ENCODE measurements around the gene PLCG1. TPM values are rescaled to one million over a fixed set of nuclear protein-coding genes. Genes with fewer than 3 reads are reported as not detected.

PLCG1 gene
- total RNA-seq, 1 experiment from 2014 or later, result 37.6 TPM

- DNase-seq (ENCODE audit: low read depth), result no peak
Measured at GRCh38 chr20:41138475-41139226, 1.3 kb downstream of the PLCG1 start.

GRCh38 chr20:41139227-41140093 lies 2.1 kb downstream of the PLCG1 start:
- in situ Hi-C loops (cut with HindIII; ENCODE audit: low pct_unique_long_range_greater_than_20kb, low sequenced_read_pairs), result no loop called here

More at GRCh38 chr20:41138475-41139226, 1.3 kb downstream of the PLCG1 start:
- in situ Hi-C loops (cut with HindIII; ENCODE audit: low pct_unique_long_range_greater_than_20kb, low sequenced_read_pairs), result no loop called here

GRCh38 chr20:41140226-41141133 lies 3.1 kb downstream of the PLCG1 start:
- in situ Hi-C loops (cut with HindIII; ENCODE audit: low pct_unique_long_range_greater_than_20kb, low sequenced_read_pairs), result no loop called here

More at GRCh38 chr20:41139227-41140093, 2.1 kb downstream of the PLCG1 start:
- DNase-seq (ENCODE audit: low read depth), result no peak

GRCh38 chr20:41141153-41141815 lies 3.9 kb downstream of the PLCG1 start:
- in situ Hi-C loops (cut with HindIII; ENCODE audit: low pct_unique_long_range_greater_than_20kb, low sequenced_read_pairs), result no loop called here
- no peak for DNase-seq (ENCODE audit: low read depth)

More at GRCh38 chr20:41140226-41141133, 3.1 kb downstream of the PLCG1 start:
- DNase-seq (ENCODE audit: low read depth), result no peak

GRCh38 chr20:41142245-41142644 lies 4.9 kb downstream of the PLCG1 start:
- in situ Hi-C loops (cut with HindIII; ENCODE audit: low pct_unique_long_range_greater_than_20kb, low sequenced_read_pairs), result no loop called here
- DNase-seq (ENCODE audit: low read depth), result no peak

GRCh38 chr20:41142919-41143318 lies 5.6 kb downstream of the PLCG1 start:
- no peak for DNase-seq (ENCODE audit: low read depth)
- in situ Hi-C loops (cut with HindIII; ENCODE audit: low pct_unique_long_range_greater_than_20kb, low sequenced_read_pairs), result no loop called here

GRCh38 chr20:41143354-41143753 lies 6.0 kb downstream of the PLCG1 start:
- no peak for DNase-seq (ENCODE audit: low read depth)
- in situ Hi-C loops (cut with HindIII; ENCODE audit: low pct_unique_long_range_greater_than_20kb, low sequenced_read_pairs), result no loop called here

GRCh38 chr20:41145317-41145716 lies 8.0 kb downstream of the PLCG1 start:
- DNase-seq (ENCODE audit: low read depth), result no peak
- in situ Hi-C loops (cut with HindIII; ENCODE audit: low pct_unique_long_range_greater_than_20kb, low sequenced_read_pairs), result no loop called here

- in situ Hi-C loops (cut with HindIII; ENCODE audit: low pct_unique_long_range_greater_than_20kb, low sequenced_read_pairs), result no loop called here
- DNase-seq (ENCODE audit: low read depth), result no peak
Measured at GRCh38 chr20:41145821-41146620, 8.7 kb downstream of the PLCG1 start.

GRCh38 chr20:41147767-41148191 lies 10.4 kb downstream of the PLCG1 start:
- DNase-seq (ENCODE audit: low read depth), result no peak
- in situ Hi-C loops (cut with HindIII; ENCODE audit: low pct_unique_long_range_greater_than_20kb, low sequenced_read_pairs), result no loop called here

- in situ Hi-C loops (cut with HindIII; ENCODE audit: low pct_unique_long_range_greater_than_20kb, low sequenced_read_pairs), result no loop called here
- no peak for DNase-seq (ENCODE audit: low read depth)
Measured at GRCh38 chr20:41148942-41149341, 11.6 kb downstream of the PLCG1 start.

- in situ Hi-C loops (cut with HindIII; ENCODE audit: low pct_unique_long_range_greater_than_20kb, low sequenced_read_pairs), result no loop called here
- no peak for DNase-seq (ENCODE audit: low read depth)
Measured at GRCh38 chr20:41150664-41151063, 13.3 kb downstream of the PLCG1 start.

GRCh38 chr20:41151134-41151869 lies 14.0 kb downstream of the PLCG1 start:
- DNase-seq (ENCODE audit: low read depth), result no peak
- in situ Hi-C loops (cut with HindIII; ENCODE audit: low pct_unique_long_range_greater_than_20kb, low sequenced_read_pairs), result no loop called here

- in situ Hi-C loops (cut with HindIII; ENCODE audit: low pct_unique_long_range_greater_than_20kb, low sequenced_read_pairs), result no loop called here
Measured at GRCh38 chr20:41152108-41152757, 14.9 kb downstream of the PLCG1 start.

GRCh38 chr20:41154436-41155176 lies 17.3 kb downstream of the PLCG1 start:
- in situ Hi-C loops (cut with HindIII; ENCODE audit: low pct_unique_long_range_greater_than_20kb, low sequenced_read_pairs), result no loop called here
- no peak for DNase-seq (ENCODE audit: low read depth)

More at GRCh38 chr20:41152108-41152757, 14.9 kb downstream of the PLCG1 start:
- DNase-seq (ENCODE audit: low read depth), result no peak

Measured in Caki2 (cell line).